IMR-90 (cell line): ENCODE measurements around the gene CLMP.

Experiments used
- CTCF ChIP-seq: conservative IDR thresholded peaks from 2 replicates; pipeline ENCODE4 v1.5.1; 2012; ENCODE audit warnings: mild to moderate bottlenecking, low read depth, low read length, improper control_type of control experiment
- POLR2A ChIP-seq: IDR thresholded peaks from 2 replicates; pipeline ENCODE4 v1.6.1; 2012; ENCODE audit warnings: mild to moderate bottlenecking, low read depth, low read length

GRCh38 chr11:123122341-123122740, 72.7 kb downstream of the CLMP start:
- TF ChIP-seq POLR2A, result no peak
- TF ChIP-seq CTCF, result no peak
